Type B pancreatic cell (in vitro differentiated cells): Measurements from ENCODE around the gene TRNT1. TPM values are rescaled to one million over a fixed set of nuclear protein-coding genes. Genes with fewer than 3 reads are reported as not detected.

Source experiments
- DNase-seq: peaks from one replicate; pipeline ENCODE4 v3.0.0; 2021; ENCODE audit warnings: mixed read lengths; ENCODE audit not compliant: unreplicated experiment; ENCODE audit errors: extremely low spot score
- H3K27ac Mint-ChIP-seq: 2 replicates; pipeline ENCODE4 v1.8.0; 2021; ENCODE audit warnings: mild to moderate bottlenecking, mixed read lengths
- H3K27me3 Mint-ChIP-seq: 2 replicates; pipeline ENCODE4 v1.8.0; 2021; ENCODE audit warnings: mixed read lengths
- H3K36me3 Mint-ChIP-seq: 2 replicates; pipeline ENCODE4 v1.8.0; 2021; ENCODE audit warnings: mixed read lengths
- H3K4me1 Mint-ChIP-seq: one replicate; pipeline ENCODE4 v1.8.0; 2021; ENCODE audit warnings: mixed read lengths; ENCODE audit not compliant: unreplicated experiment
- H3K4me3 Mint-ChIP-seq: 2 replicates; pipeline ENCODE4 v1.8.0; 2021; ENCODE audit warnings: mild to moderate bottlenecking, mixed read lengths
- H3K9me3 Mint-ChIP-seq: 2 replicates; pipeline ENCODE4 v1.8.0; 2021; ENCODE audit warnings: mixed read lengths
- CTCF ChIP-seq: fragments of 200-600 bp; sonication (generic); conservative IDR thresholded peaks from 2 replicates; pipeline ENCODE4 v1.5.0; 2021; ENCODE audit warnings: antibody characterized with exemption, mild to moderate bottlenecking
- total RNA-seq: library from RNA; stranded (reverse); gene quantifications from 2 replicates; pipeline ENCODE4 v1.2.1, GENCODE V29; 2021; ENCODE audit warnings: low replicate concordance

Gene TRNT1
- total RNA-seq, 1 donor from 2014 or later: 33.0 TPM

- Mint-ChIP-seq H3K4me3 (no peak overlapping the region), H3K9me3 (no peaks in the 10 kb centered on the region), H3K27ac (no peak overlapping the region), H3K36me3 (no peaks in the 10 kb centered on the region), H3K27me3 (no peaks in the 10 kb centered on the region), H3K4me1 (no peaks in the 10 kb centered on the region)
- TF ChIP-seq CTCF: no peak
- DNase-seq: no peak
These were observed 41.0 kb upstream of the TRNT1 start for GRCh38 chr3:3085782-3086181.

GRCh38 chr3:3086239-3086638 is 40.5 kb upstream of the TRNT1 start:
- no peak overlapping the region for H3K27ac Mint-ChIP-seq
- H3K4me3 Mint-ChIP-seq: no peak overlapping the region
- no peaks in the 10 kb centered on the region for H3K36me3 Mint-ChIP-seq
- H3K27me3 Mint-ChIP-seq: no peaks in the 10 kb centered on the region
- TF ChIP-seq CTCF: no peak
- no peaks in the 10 kb centered on the region for H3K4me1 Mint-ChIP-seq
- H3K9me3 Mint-ChIP-seq: no peaks in the 10 kb centered on the region
- no peak for DNase-seq

GRCh38 chr3:3087279-3087678 is 39.5 kb upstream of the TRNT1 start:
- Mint-ChIP-seq H3K27ac (no peak overlapping the region), H3K36me3 (no peaks in the 10 kb centered on the region), H3K27me3 (no peaks in the 10 kb centered on the region), H3K4me1 (no peaks in the 10 kb centered on the region), H3K9me3 (no peaks in the 10 kb centered on the region), H3K4me3 (no peak overlapping the region)
- no peak for DNase-seq
- no peak for TF ChIP-seq CTCF

GRCh38 chr3:3087716-3088465 is 38.8 kb upstream of the TRNT1 start:
- no peak overlapping the region for H3K27ac Mint-ChIP-seq
- no peak overlapping the region for H3K4me3 Mint-ChIP-seq
- DNase-seq: no peak
- H3K36me3 Mint-ChIP-seq: no peaks in the 10 kb centered on the region
- no peaks in the 10 kb centered on the region for H3K27me3 Mint-ChIP-seq
- H3K9me3 Mint-ChIP-seq: no peaks in the 10 kb centered on the region
- H3K4me1 Mint-ChIP-seq: no peaks in the 10 kb centered on the region
- no peak for TF ChIP-seq CTCF

- TF ChIP-seq CTCF: no peak
- no peak overlapping the region for H3K27ac Mint-ChIP-seq
- no peaks in the 10 kb centered on the region for H3K4me1 Mint-ChIP-seq
- H3K9me3 Mint-ChIP-seq: no peaks in the 10 kb centered on the region
- no peaks in the 10 kb centered on the region for H3K27me3 Mint-ChIP-seq
- no peak for DNase-seq
- H3K36me3 Mint-ChIP-seq: no peaks in the 10 kb centered on the region
- no peak overlapping the region for H3K4me3 Mint-ChIP-seq
These were observed 37.7 kb upstream of the TRNT1 start for GRCh38 chr3:3089017-3089416.
